Measurements from ENCODE around the gene AGPAT2. TPM values are rescaled to one million over a fixed set of nuclear protein-coding genes. Genes with fewer than 3 reads are reported as not detected.

AGPAT2 gene
- total RNA-seq, 2 donors from 2014 or later, result 33.4 to 39.8 TPM

DNA sequence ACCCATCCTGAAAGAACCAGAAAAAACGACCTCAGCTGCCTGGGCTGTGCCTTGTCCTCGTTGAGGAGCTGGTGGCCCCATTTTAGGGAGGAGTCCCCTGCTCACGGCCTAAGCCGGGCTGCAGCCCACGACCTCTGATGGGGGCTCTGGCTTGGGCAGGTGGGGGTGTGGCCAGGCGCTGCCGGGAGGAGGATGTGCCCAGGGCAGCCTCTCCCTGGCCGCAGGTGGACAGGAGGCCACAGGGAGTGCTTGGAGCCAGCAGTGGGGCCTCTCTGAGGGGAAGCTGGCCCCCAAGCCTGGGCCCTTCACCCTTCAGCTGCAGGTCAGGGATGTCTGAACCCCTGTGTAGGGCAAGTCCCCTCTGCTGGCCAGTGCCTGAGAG, 27.6 kb upstream of the AGPAT2 start:
- Mint-ChIP-seq H3K9me3 (no peaks in the 10 kb centered on the region), H3K4me1 (no peaks in the 10 kb centered on the region), H3K4me3 (no peak overlapping the region), H3K27ac (no peak overlapping the region), H3K36me3 (ENCODE audit: low read depth) (peaks cover 5% of the 10 kb centered on the region), H3K27me3 (ENCODE audit: insufficient read depth) (peaks cover 10% of the 10 kb centered on the region)
- WGBS, 2 experiments (ENCODE audit: insufficient coverage in 1 of 2, insufficient read length in 1 of 2), result 83 to 89% methylated on average over 3 to 8 of the region's 8 CpGs
- Histone ChIP-seq H3K9ac (ENCODE audit: extremely low read depth, low read length, poor library complexity, severe bottlenecking) (no peak overlapping the region), H3K27me3 (ENCODE audit: control insufficient read depth, insufficient read depth, low read length, poor library complexity, severe bottlenecking) (peaks cover 17% of the 10 kb centered on the region), H3K4me3 (ENCODE audit: low read length) (no peak overlapping the region), H3K36me3 (ENCODE audit: control insufficient read depth, insufficient read depth, low read length) (no peaks in the 10 kb centered on the region), H3K4me1 (ENCODE audit: control insufficient read depth, insufficient read depth, low read length) (no peaks in the 10 kb centered on the region), H3K9me3 (ENCODE audit: control insufficient read depth, low read length) (no peaks in the 10 kb centered on the region), H3K27ac (ENCODE audit: low read depth, low read length) (no peak overlapping the region)
- no peak for DNase-seq
- TF ChIP-seq, protein P1, sequence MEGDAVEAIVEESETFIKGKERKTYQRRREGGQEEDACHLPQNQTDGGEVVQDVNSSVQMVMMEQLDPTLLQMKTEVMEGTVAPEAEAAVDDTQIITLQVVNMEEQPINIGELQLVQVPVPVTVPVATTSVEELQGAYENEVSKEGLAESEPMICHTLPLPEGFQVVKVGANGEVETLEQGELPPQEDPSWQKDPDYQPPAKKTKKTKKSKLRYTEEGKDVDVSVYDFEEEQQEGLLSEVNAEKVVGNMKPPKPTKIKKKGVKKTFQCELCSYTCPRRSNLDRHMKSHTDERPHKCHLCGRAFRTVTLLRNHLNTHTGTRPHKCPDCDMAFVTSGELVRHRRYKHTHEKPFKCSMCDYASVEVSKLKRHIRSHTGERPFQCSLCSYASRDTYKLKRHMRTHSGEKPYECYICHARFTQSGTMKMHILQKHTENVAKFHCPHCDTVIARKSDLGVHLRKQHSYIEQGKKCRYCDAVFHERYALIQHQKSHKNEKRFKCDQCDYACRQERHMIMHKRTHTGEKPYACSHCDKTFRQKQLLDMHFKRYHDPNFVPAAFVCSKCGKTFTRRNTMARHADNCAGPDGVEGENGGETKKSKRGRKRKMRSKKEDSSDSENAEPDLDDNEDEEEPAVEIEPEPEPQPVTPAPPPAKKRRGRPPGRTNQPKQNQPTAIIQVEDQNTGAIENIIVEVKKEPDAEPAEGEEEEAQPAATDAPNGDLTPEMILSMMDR (conservative IDR thresholded peaks at IDR 0.05), result no peak

DNA sequence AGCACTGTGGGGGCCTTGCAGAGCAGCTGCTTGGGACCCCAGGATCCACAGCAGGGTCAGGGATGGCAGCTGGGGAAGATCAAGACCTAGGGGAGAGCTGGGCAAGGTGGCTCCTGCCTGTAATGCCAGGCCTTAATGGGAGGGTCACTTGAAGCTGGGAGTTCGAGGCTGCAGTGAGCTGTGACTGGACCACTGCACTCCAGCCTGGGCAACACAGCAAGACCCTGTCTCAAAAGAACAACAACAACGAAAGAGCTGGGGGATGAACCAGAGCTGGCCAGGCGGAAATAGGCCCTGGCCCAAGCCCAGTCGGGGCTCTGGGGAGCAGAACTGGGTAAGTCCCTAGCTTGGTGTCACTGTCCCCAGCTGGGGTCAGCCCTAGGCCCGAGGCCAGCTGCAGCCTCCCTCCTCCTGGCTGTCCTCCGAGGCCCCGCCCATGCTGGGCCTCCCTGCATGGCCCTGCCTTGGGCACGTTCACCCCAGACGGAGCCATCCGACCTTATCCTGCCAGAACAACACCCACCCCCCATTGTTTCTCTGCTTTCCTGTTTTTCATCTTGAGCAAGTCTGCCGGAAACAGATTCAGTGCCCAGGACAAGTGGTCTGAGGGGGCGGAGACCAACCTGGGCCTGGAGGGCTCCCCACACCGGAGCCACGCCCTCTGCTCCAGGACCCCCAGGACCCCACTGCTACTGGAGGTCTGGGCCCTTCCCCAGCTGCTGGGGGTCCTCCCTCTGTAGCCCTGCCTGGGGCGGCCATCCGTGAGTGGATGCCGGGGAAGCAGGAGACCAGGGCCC, 27.0 kb upstream of the AGPAT2 start:
- Histone ChIP-seq H3K9ac (ENCODE audit: extremely low read depth, low read length, poor library complexity, severe bottlenecking) (no peak overlapping the region), H3K27ac (ENCODE audit: low read depth, low read length) (no peak overlapping the region), H3K9me3 (ENCODE audit: control insufficient read depth, low read length) (no peaks in the 10 kb centered on the region), H3K4me1 (ENCODE audit: control insufficient read depth, insufficient read depth, low read length) (no peaks in the 10 kb centered on the region), H3K36me3 (ENCODE audit: control insufficient read depth, insufficient read depth, low read length) (no peaks in the 10 kb centered on the region), H3K4me3 (ENCODE audit: low read length) (no peak overlapping the region), H3K27me3 (ENCODE audit: control insufficient read depth, insufficient read depth, low read length, poor library complexity, severe bottlenecking) (peaks cover 17% of the 10 kb centered on the region)
- Mint-ChIP-seq H3K4me3 (peak overlapping the region; percentile 58), H3K27ac (no peak overlapping the region), H3K36me3 (ENCODE audit: low read depth) (peaks cover 5% of the 10 kb centered on the region), H3K4me1 (no peaks in the 10 kb centered on the region), H3K27me3 (ENCODE audit: insufficient read depth) (peaks cover 10% of the 10 kb centered on the region), H3K9me3 (no peaks in the 10 kb centered on the region)
- TF ChIP-seq, protein P1 (conservative IDR thresholded peaks at IDR 0.05), result no peak
- no peak for DNase-seq
- 92 to 97% methylated on average over 13 to 17 of the region's 17 CpGs for WGBS, 2 experiments (ENCODE audit: insufficient coverage in 1 of 2, insufficient read length in 1 of 2)

DNA sequence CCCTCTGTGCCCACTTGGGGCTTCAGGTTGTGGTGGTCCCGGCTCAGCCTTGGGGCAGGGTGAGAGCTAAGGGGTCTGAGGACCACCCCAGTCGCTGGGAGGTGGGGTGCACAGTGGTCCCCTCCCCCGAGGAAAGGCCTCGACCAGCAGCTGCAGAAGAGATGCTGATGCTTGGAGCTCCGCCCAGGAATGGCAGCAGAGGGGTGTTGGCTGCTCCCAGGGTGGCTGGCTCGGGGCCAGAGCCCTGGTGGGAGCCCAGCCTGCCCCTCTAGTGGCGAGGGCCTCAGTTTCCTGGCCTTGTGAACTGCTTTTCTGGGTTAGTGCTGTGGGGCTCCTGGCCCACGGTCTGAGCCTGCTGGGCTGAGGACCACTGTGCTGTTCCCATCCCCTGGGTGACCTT, 26.3 kb upstream of the AGPAT2 start:
- peaks cover 17% of the 10 kb centered on the region for H3K27me3 ChIP-seq (ENCODE audit: control insufficient read depth, insufficient read depth, low read length, poor library complexity, severe bottlenecking)
- no peak overlapping the region for H3K27ac Mint-ChIP-seq
- H3K9me3 Mint-ChIP-seq, result no peaks in the 10 kb centered on the region
- no peaks in the 10 kb centered on the region for H3K4me1 Mint-ChIP-seq
- peaks cover 10% of the 10 kb centered on the region for H3K27me3 Mint-ChIP-seq (ENCODE audit: insufficient read depth)
- H3K36me3 Mint-ChIP-seq (ENCODE audit: low read depth), result peaks cover 5% of the 10 kb centered on the region
- TF ChIP-seq, protein P1 (conservative IDR thresholded peaks at IDR 0.05), result no peak
- H3K4me1 ChIP-seq (ENCODE audit: control insufficient read depth, insufficient read depth, low read length), result no peaks in the 10 kb centered on the region
- no peaks in the 10 kb centered on the region for H3K36me3 ChIP-seq (ENCODE audit: control insufficient read depth, insufficient read depth, low read length)
- DNase-seq, result no peak
- H3K4me3 ChIP-seq (ENCODE audit: low read length), result peak overlapping the region; percentile 79
- H3K9ac ChIP-seq (ENCODE audit: extremely low read depth, low read length, poor library complexity, severe bottlenecking), result no peak overlapping the region
- no peaks in the 10 kb centered on the region for H3K9me3 ChIP-seq (ENCODE audit: control insufficient read depth, low read length)
- H3K4me3 Mint-ChIP-seq, result peak overlapping the region; percentile 58
- WGBS, 2 experiments (ENCODE audit: insufficient coverage in 1 of 2, insufficient read length in 1 of 2), result 81% methylated on average over 8 of the region's 8 CpGs
- no peak overlapping the region for H3K27ac ChIP-seq (ENCODE audit: low read depth, low read length)

Data from endodermal cell (in vitro differentiated cells).